Chondrocyte (in vitro differentiated cells): ENCODE measurements around the gene GFPT2. TPM values are rescaled to one million over a fixed set of nuclear protein-coding genes. Genes with fewer than 3 reads are reported as not detected.

Experiments used
- DNase-seq: peaks from one replicate; pipeline ENCODE4 v3.0.0; 2021; ENCODE audit warnings: mixed read lengths, low spot score
- H3K27ac Mint-ChIP-seq: one replicate; pipeline ENCODE4 v1.8.0; 2021; ENCODE audit warnings: mild to moderate bottlenecking, moderate library complexity, mixed read lengths; ENCODE audit not compliant: unreplicated experiment
- H3K27me3 Mint-ChIP-seq: 2 replicates; pipeline ENCODE4 v1.8.0; 2021; ENCODE audit warnings: low read depth, mixed read lengths
- H3K36me3 Mint-ChIP-seq: 2 replicates; pipeline ENCODE4 v1.8.0; 2021; ENCODE audit warnings: low read depth, mixed read lengths
- H3K4me1 Mint-ChIP-seq: 2 replicates; pipeline ENCODE4 v1.8.0; 2021; ENCODE audit warnings: low read depth, mild to moderate bottlenecking, mixed read lengths
- H3K4me3 Mint-ChIP-seq: one replicate; pipeline ENCODE4 v1.8.0; 2021; ENCODE audit warnings: mild to moderate bottlenecking, moderate library complexity, mixed read lengths; ENCODE audit not compliant: unreplicated experiment
- H3K9me3 Mint-ChIP-seq: 2 replicates; pipeline ENCODE4 v1.8.0; 2021; ENCODE audit warnings: low read depth, mixed read lengths
- CTCF ChIP-seq: fragments of 200-600 bp; sonication (generic); IDR thresholded peaks from 2 replicates; pipeline ENCODE4 v1.5.0; 2021; ENCODE audit warnings: antibody characterized with exemption, mild to moderate bottlenecking, moderate library complexity
- total RNA-seq: library from RNA; stranded (reverse); gene quantifications from 3 replicates; pipeline ENCODE4 v1.2.1, GENCODE V29; 2021

Gene GFPT2
- total RNA-seq, 1 donor from 2014 or later, result 16.8 TPM

- TF ChIP-seq CTCF, result no peak
- Mint-ChIP-seq H3K27me3 (no peaks in the 10 kb centered on the region), H3K4me3 (no peak overlapping the region), H3K27ac (no peak overlapping the region), H3K4me1 (peaks cover 6% of the 10 kb centered on the region), H3K9me3 (no peaks in the 10 kb centered on the region), H3K36me3 (no peaks in the 10 kb centered on the region)
- no peak for DNase-seq
These were observed 5.0 kb upstream of the GFPT2 start for GRCh38 chr5:180358179-180358578.

GRCh38 chr5:180354966-180355365 lies 1.8 kb upstream of the GFPT2 start:
- no peak for DNase-seq
- no peaks in the 10 kb centered on the region for H3K36me3 Mint-ChIP-seq
- TF ChIP-seq CTCF, result no peak
- H3K27me3 Mint-ChIP-seq, result no peaks in the 10 kb centered on the region
- no peaks in the 10 kb centered on the region for H3K9me3 Mint-ChIP-seq
- H3K27ac Mint-ChIP-seq, result no peak overlapping the region
- H3K4me3 Mint-ChIP-seq, result no peak overlapping the region
- H3K4me1 Mint-ChIP-seq, result peaks cover 25% of the 10 kb centered on the region

- H3K4me3 Mint-ChIP-seq, result peak overlapping the region; percentile 70
- no peak for TF ChIP-seq CTCF
- peaks cover 25% of the 10 kb centered on the region for H3K4me1 Mint-ChIP-seq
- no peak for DNase-seq
- no peaks in the 10 kb centered on the region for H3K9me3 Mint-ChIP-seq
- H3K27me3 Mint-ChIP-seq, result no peaks in the 10 kb centered on the region
- H3K27ac Mint-ChIP-seq, result no peak overlapping the region
- no peaks in the 10 kb centered on the region for H3K36me3 Mint-ChIP-seq
These were observed 880 bp upstream of the GFPT2 start for GRCh38 chr5:180353980-180354452.

GRCh38 chr5:180352116-180353047 lies 754 bp downstream of the GFPT2 start:
- no peaks in the 10 kb centered on the region for H3K9me3 Mint-ChIP-seq
- H3K36me3 Mint-ChIP-seq, result no peaks in the 10 kb centered on the region
- no peak for DNase-seq
- H3K27me3 Mint-ChIP-seq, result no peaks in the 10 kb centered on the region
- peaks cover 25% of the 10 kb centered on the region for H3K4me1 Mint-ChIP-seq
- no peak overlapping the region for H3K27ac Mint-ChIP-seq
- peak overlapping the region; percentile 77 for H3K4me3 Mint-ChIP-seq
- TF ChIP-seq CTCF, result peak; percentile 44

GRCh38 chr5:180350711-180351465 lies 2.2 kb downstream of the GFPT2 start:
- no peaks in the 10 kb centered on the region for H3K36me3 Mint-ChIP-seq
- no peaks in the 10 kb centered on the region for H3K9me3 Mint-ChIP-seq
- H3K27me3 Mint-ChIP-seq, result no peaks in the 10 kb centered on the region
- no peak for TF ChIP-seq CTCF
- H3K4me3 Mint-ChIP-seq, result no peak overlapping the region
- H3K27ac Mint-ChIP-seq, result no peak overlapping the region
- H3K4me1 Mint-ChIP-seq, result peaks cover 25% of the 10 kb centered on the region
- DNase-seq, result no peak
